Skeletal muscle satellite cell (primary cell): ENCODE data around the gene IL18RAP.

Experiments
- H3K27me3 ChIP-seq: 2 replicates; pipeline ENCODE4 v1.7.0; 2013; ENCODE audit warnings: low read length; ENCODE audit not compliant: control insufficient read depth, insufficient read depth
- H3K36me3 ChIP-seq: 2 replicates; pipeline ENCODE4 v1.7.0; 2013; ENCODE audit warnings: mild to moderate bottlenecking, control low read depth, low read length; ENCODE audit not compliant: insufficient read depth
- H3K4me1 ChIP-seq: 2 replicates; pipeline ENCODE4 v1.7.0; 2013; ENCODE audit warnings: low read length; ENCODE audit not compliant: control insufficient read depth, insufficient read depth
- H3K4me2 ChIP-seq: 2 replicates; pipeline ENCODE4 v1.7.0; 2013; ENCODE audit warnings: mild to moderate bottlenecking, low read length
- H3K4me3 ChIP-seq: 2 replicates; pipeline ENCODE4 v1.7.0; 2013; ENCODE audit warnings: low read length
- H3K9ac ChIP-seq: 2 replicates; pipeline ENCODE4 v1.7.0; 2013; ENCODE audit warnings: mild to moderate bottlenecking, low read depth, low read length, moderate library complexity
- H3K9me3 ChIP-seq: replicated peaks from 2 replicates; pipeline ENCODE4 v1.7.0; 2013; ENCODE audit warnings: mild to moderate bottlenecking, control low read depth, low read length

Gene IL18RAP

DNA sequence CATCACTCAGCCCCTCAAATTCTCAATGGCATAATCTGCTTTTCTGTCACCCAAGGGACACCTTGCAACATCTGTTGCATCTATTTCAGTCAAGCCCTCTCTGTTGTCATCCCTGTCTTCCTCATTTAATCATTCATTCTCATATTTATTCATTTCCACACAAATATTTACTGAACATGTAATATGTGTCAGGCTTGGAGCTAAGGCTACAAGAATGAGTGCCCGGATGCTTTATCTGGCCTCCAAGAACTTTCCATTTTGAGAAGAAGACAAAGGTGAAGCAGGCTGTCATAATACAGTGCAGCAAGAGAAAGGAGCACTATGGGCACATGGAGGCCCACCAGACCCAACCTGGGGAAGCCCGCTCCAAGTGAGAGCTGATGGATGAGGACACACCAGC is 15.6 kb downstream of the IL18RAP start:
- no peaks in the 10 kb centered on the region for H3K4me1 ChIP-seq
- peaks cover 19% of the 10 kb centered on the region for H3K27me3 ChIP-seq

GRCh38 chr2:102439065-102439695 is 16.2 kb downstream of the IL18RAP start:
- H3K4me2 ChIP-seq, result no peak overlapping the region

More for the DNA sequence above, 15.6 kb downstream of the IL18RAP start:
- Histone ChIP-seq H3K9me3 (no peaks in the 10 kb centered on the region), H3K4me2 (no peak overlapping the region), H3K9ac (no peak overlapping the region), H3K36me3 (no peaks in the 10 kb centered on the region), H3K4me3 (no peak overlapping the region)

DNA sequence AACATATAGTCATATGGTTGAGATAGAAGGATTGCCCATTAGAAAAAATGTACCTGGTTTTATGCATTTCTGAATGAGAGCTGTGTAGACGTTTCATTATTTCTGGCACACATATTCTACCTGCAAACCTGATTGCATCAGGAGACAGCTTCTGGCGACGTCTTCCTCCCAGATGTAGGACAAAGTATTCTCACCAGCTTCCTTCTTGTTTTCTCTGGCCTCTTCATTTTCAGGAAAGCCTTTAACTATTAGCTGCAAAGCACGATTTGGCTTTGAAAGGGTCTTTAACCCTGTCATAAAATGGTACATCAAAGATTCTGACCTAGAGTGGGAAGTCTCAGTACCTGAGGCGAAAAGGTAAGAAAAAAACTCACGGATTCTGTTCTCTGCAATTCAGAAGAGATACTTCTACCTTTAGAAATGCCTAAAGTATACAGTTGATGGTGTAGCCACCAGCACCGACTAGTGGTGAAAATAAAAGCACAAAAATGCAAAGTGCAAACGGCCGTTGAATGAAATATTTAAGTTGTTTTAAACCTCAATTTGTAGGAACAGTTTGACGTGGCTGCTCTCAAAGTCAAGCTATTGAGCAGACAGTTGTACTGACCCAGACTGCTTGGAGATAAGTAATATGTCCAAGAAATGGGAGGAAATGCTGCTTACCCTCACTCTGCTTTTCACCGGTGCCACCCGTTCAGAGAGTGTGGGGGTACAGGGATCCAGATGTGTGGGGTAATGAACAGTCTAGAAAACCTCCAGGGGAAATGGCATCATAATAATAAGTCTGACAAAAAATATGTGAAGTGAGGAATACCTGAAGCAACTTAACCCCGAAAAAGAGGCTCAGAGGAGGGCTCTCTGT is 20.2 kb downstream of the IL18RAP start:
- Histone ChIP-seq H3K27me3 (peaks cover 34% of the 10 kb centered on the region), H3K36me3 (no peaks in the 10 kb centered on the region), H3K4me3 (no peak overlapping the region), H3K4me2 (no peak overlapping the region), H3K9ac (no peak overlapping the region), H3K9me3 (no peaks in the 10 kb centered on the region), H3K4me1 (no peaks in the 10 kb centered on the region)

More at GRCh38 chr2:102439065-102439695, 16.2 kb downstream of the IL18RAP start:
- Histone ChIP-seq H3K36me3 (no peaks in the 10 kb centered on the region), H3K9me3 (no peaks in the 10 kb centered on the region), H3K4me1 (no peaks in the 10 kb centered on the region), H3K9ac (no peak overlapping the region), H3K27me3 (peaks cover 19% of the 10 kb centered on the region), H3K4me3 (no peak overlapping the region)

DNA sequence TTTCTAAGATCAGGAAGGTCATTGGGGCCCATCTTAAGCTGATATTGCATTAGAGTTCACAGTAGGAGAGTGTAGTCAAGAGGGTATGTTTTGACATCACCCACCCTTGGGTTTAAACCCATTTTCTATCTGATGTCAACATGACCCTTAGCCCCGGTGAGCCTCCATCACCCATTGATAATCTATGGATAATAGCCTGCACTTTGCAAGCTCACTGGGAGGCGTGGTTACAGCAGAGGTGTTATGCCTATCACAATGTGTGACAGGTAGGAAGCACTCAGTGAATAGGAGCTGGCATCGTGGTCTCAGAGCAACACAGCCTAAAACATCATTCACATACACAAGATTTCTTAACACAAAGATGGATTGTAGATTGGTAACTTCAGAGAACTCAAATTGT is 21.3 kb downstream of the IL18RAP start:
- Histone ChIP-seq H3K9me3 (no peaks in the 10 kb centered on the region), H3K4me3 (no peak overlapping the region), H3K4me1 (no peaks in the 10 kb centered on the region), H3K4me2 (no peak overlapping the region), H3K27me3 (peaks cover 35% of the 10 kb centered on the region), H3K9ac (no peak overlapping the region), H3K36me3 (no peaks in the 10 kb centered on the region)

DNA sequence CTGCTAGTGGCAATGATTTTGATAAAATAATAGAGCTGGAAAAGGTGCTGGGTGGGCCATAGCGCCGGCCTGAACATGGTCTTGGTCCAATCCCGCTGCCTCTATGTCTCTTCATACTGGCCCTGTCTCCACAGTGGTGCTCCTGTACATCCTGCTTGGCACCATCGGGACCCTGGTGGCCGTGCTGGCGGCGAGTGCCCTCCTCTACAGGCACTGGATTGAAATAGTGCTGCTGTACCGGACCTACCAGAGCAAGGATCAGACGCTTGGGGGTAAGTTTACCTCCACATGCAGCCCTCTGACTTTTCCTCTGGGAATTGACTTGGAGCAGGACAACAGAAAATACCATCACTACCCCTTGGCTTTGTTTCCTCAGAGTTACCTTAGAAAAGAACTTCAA is 24.0 kb downstream of the IL18RAP start:
- H3K4me1 ChIP-seq, result no peaks in the 10 kb centered on the region
- no peak overlapping the region for H3K9ac ChIP-seq
- no peak overlapping the region for H3K4me3 ChIP-seq
- H3K36me3 ChIP-seq, result no peaks in the 10 kb centered on the region
- no peaks in the 10 kb centered on the region for H3K9me3 ChIP-seq
- H3K4me2 ChIP-seq, result no peak overlapping the region
- peaks cover 29% of the 10 kb centered on the region for H3K27me3 ChIP-seq

DNA sequence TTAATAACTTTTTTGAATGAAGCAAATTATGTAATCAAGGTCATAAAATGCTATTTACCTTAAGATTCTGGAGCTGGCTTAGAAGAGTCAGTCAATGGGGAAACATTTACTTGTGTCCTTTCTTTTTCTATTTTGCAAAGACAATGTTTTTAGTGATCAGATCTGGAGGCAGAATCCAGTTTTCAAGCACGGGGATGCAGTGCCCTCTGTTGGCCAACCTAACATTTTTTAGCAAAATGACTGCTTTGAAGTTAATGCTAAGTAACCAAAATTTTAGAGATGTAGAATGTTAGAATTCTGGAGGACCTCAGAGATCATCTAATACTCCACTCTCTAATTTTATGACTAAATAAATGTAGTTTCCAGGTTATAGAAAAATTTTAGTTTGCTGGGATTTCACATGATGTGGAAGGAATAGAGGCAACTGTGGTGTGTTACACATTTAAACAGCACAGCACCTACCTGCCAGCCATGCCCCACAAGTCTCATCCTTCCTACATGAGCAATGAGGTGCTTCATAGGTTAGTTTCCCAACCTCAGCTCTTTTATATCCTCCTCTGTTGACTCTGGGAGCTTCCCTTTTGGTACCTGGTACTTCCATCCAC is 26.5 kb downstream of the IL18RAP start:
- Histone ChIP-seq H3K27me3 (peaks cover 46% of the 10 kb centered on the region), H3K36me3 (no peaks in the 10 kb centered on the region), H3K4me3 (no peak overlapping the region), H3K9me3 (no peaks in the 10 kb centered on the region), H3K4me2 (no peak overlapping the region), H3K4me1 (no peaks in the 10 kb centered on the region), H3K9ac (no peak overlapping the region)

GRCh38 chr2:102451968-102452367 is 29.0 kb downstream of the IL18RAP start:
- Histone ChIP-seq H3K9me3 (no peaks in the 10 kb centered on the region), H3K9ac (no peak overlapping the region), H3K27me3 (peaks cover 45% of the 10 kb centered on the region), H3K4me2 (no peak overlapping the region), H3K36me3 (no peaks in the 10 kb centered on the region), H3K4me1 (no peaks in the 10 kb centered on the region), H3K4me3 (no peak overlapping the region)

DNA sequence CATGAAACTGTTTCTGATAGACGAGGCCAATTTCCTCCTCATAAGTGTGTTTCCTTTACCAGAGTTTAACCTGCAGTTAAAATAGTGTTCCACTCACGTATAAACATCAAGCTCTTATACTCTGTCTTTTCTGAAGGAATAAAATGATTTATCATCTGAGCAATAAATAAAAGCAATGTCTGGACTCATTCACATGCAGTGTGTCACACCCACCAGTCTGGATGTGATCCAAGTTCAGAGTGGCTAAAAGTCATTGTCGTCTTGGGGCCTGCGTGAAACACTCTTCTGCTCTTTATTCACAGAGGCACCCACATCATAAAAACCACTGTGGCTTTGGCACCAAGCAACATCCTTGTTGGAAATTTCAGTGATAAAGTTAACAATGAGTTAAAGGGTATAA is 30.5 kb downstream of the IL18RAP start:
- Histone ChIP-seq H3K4me1 (no peaks in the 10 kb centered on the region), H3K4me3 (no peak overlapping the region), H3K36me3 (no peaks in the 10 kb centered on the region), H3K27me3 (peaks cover 41% of the 10 kb centered on the region), H3K9me3 (no peaks in the 10 kb centered on the region), H3K4me2 (no peak overlapping the region), H3K9ac (no peak overlapping the region)

- H3K9me3 ChIP-seq, result no peaks in the 10 kb centered on the region
- H3K4me3 ChIP-seq, result no peak overlapping the region
- no peak overlapping the region for H3K4me2 ChIP-seq
- H3K27me3 ChIP-seq, result peaks cover 40% of the 10 kb centered on the region
- H3K4me1 ChIP-seq, result no peaks in the 10 kb centered on the region
- no peaks in the 10 kb centered on the region for H3K36me3 ChIP-seq
- H3K9ac ChIP-seq, result no peak overlapping the region
Measured at GRCh38 chr2:102455061-102455670, 32.2 kb downstream of the IL18RAP start.

- Histone ChIP-seq H3K36me3 (no peaks in the 10 kb centered on the region), H3K9me3 (no peaks in the 10 kb centered on the region), H3K4me1 (no peaks in the 10 kb centered on the region), H3K27me3 (peaks cover 35% of the 10 kb centered on the region), H3K9ac (no peak overlapping the region), H3K4me2 (no peak overlapping the region), H3K4me3 (no peak overlapping the region)
Measured at GRCh38 chr2:102460467-102460866, 37.5 kb downstream of the IL18RAP start.

DNA sequence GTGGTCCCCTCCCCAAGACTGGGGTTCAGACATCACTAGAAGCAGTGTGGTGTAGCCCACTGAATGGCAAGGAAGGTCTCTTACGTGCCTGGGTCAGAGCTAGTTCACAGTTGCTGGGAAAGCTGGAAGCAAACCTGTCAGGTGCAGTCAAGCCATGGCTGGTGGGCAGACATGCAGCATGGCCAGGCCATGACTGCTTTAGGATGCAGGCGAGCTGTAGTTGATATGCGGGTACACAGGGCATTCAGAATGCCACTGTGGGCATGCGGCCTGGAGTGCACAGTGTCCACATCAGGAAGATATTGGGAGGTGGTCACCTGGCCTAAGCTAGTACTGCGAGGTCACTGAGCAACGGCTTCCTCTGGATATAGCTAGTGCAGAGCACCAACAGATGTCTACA is 38.2 kb downstream of the IL18RAP start:
- Histone ChIP-seq H3K9me3 (no peaks in the 10 kb centered on the region), H3K4me3 (no peak overlapping the region), H3K9ac (no peak overlapping the region), H3K4me2 (no peak overlapping the region), H3K27me3 (peaks cover 39% of the 10 kb centered on the region), H3K36me3 (no peaks in the 10 kb centered on the region), H3K4me1 (no peaks in the 10 kb centered on the region)
